8988T (cell line): ENCODE data around the gene ARRDC2.
"Not testable (repeated sequence)": the region's sequence is repeated elsewhere in the genome, so short reads cannot be mapped to it uniquely, and the experiment has no call there.

Source experiments
- DNase-seq: peaks from one replicate; pipeline ENCODE4 v3.0.0; 2011

Gene ARRDC2

GRCh38 chr19:18020212-18021085 is 12.5 kb downstream of the ARRDC2 start:
- DNase-seq: no peak

DNA sequence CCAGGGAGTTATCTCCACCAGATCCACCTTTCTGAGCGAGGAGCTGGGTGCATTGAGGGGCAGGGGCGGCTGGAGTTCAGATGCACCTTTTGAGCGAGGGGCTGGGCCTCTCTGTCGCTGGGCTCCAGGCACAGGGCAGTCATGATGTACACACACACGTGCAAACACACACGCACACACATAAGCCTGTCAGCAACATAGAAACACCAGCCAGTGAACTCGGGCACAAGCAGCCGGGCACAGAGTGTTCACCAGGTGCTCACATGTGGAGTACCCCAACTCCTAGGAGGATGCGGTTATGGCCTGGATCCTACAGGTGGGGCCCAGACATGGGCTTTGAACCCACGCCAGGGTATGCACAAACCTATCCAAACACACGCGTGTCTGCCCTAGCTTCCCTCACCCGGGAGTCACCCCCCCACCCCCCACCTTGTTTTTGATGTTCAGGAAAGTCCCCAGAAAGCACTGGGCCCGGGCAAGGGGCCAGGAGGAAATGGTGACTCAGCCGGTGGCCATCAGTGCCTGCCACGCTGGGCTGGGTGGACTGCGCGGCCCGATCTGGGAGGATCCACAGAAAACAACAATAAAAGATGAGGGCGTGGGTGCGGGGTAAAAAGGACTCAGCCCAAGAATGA is 13.3 kb downstream of the ARRDC2 start:
- no peak for DNase-seq

DNA sequence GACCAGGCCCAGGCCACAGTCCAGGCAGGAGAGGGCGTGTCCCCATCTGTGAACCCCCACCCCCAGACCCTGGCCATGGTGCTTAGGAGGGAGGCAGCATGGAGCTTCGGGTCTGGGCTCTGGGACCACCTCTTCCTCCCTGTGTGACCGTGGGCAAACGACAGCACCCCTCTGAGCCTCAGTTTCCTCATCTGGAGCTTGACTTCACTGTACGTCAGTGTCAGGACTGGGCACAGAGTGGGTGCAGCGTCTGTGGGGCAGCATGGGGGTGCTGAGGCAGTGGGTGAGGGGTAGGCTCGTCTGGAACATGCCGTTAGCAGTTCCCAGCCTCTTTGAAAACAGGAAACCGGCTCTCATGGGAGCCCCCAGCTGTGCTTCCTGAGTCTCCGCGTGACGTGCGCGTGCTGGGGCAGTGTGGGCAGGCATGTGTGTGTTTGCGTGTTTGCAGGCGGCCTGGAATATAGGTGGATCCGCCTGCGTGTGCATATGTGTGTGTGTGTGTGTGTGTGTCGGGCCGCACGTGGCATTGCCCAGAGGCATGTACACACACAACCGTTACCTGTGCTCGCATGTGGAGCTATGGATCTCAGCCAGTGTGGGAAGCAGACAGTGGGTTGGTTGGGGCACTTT is 15.8 kb downstream of the ARRDC2 start:
- no peak for DNase-seq

DNA sequence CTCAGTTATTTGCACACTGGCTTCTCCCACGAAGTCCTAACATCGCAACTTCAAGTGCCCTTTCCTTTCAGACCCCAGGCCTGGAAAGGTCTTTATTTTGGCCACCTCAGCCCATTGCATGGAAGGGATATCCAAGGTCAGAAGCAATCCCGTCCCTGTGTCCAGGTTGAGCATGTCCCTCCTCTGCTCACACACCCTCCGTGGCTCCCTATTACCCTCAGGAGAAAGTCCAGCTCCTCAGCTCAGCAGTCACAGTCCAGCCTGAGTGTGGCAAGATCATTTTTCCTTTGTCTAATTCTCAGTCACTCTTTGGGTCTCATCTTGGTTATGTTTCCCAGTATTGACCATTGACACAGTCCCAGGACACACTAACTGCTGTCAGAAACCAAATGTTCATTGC is 19.2 kb downstream of the ARRDC2 start:
- DNase-seq: no peak

DNA sequence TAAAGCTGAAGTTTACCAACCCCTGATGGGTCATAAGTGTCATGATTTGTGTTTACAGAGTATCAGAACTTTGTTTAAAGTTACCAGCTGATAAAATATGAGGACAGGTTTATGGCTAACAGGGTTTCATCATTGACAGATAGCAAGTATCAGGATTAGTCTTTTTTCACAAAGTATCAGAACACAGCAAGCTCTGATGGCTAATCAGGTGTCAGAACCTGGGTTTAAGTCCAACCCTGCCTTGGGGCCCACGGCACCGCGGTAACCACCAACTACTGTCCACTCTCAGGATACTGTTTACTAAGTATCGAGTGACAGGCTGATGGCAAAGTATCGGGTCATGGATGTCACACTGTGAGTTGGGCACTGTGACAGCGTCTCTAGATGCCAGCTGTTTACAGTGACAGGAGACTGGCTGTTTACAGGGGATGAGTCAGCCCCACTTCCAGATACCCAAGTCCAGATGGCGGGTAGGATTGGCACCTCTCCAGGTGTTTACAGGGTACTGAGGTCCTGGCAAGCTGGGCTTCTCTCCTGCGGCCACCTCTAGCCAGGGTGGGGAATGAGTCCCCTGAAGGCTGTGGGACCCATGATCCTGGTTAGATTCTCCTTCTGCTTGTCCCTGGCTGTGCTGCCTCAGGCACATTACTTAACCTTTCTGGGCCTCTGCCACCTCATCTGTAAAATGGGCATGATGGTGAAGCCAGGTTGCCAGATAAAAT is 21.8 kb downstream of the ARRDC2 start:
- no peak for DNase-seq

DNA sequence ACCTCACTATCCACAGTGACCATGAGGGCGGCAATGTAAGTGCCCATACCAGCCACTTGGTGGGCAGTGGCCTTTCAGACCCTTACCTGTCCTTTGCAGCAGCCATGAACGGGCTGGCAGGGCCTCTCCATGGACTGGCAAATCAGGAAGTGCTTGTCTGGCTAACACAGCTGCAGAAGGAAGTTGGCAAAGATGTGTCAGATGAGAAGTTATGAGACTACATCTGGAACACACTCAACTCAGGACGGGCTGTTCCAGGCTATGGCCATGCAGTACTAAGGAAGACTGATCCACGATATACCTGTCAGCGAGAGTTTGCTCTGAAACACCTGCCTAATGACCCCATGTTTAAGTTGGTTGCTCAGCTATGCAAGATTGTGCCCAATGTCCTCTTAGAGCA is 23.4 kb downstream of the ARRDC2 start:
- DNase-seq: not testable (repeated sequence)

GRCh38 chr19:18032102-18032501 is 24.1 kb downstream of the ARRDC2 start:
- DNase-seq: not testable (repeated sequence)

- no peak for DNase-seq
Measured at GRCh38 chr19:18041054-18041453, 33.1 kb downstream of the ARRDC2 start.

DNA sequence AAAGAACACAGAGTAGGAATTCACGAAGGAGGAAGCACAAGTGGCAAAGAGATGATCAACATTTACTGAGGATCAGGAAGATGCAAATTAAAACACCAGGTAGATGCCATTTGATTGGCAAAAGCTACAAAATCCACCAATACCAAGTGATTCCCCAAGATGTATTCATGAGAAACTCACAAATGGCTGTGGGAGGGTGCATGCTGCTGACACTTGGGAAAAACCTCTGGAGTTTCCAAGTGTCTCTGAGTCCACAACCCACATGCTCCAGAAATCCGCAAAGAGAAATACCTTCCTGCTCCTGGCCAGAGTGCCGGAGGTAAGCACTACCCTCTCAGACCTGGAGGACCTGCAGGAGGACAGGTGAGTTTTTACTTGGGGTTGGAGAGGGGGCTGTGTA is 35.7 kb downstream of the ARRDC2 start:
- DNase-seq: no peak

GRCh38 chr19:18044825-18045304 is 36.9 kb downstream of the ARRDC2 start:
- DNase-seq: peak; percentile 11

GRCh38 chr19:18045307-18046050 is 37.5 kb downstream of the ARRDC2 start:
- no peak for DNase-seq

DNA sequence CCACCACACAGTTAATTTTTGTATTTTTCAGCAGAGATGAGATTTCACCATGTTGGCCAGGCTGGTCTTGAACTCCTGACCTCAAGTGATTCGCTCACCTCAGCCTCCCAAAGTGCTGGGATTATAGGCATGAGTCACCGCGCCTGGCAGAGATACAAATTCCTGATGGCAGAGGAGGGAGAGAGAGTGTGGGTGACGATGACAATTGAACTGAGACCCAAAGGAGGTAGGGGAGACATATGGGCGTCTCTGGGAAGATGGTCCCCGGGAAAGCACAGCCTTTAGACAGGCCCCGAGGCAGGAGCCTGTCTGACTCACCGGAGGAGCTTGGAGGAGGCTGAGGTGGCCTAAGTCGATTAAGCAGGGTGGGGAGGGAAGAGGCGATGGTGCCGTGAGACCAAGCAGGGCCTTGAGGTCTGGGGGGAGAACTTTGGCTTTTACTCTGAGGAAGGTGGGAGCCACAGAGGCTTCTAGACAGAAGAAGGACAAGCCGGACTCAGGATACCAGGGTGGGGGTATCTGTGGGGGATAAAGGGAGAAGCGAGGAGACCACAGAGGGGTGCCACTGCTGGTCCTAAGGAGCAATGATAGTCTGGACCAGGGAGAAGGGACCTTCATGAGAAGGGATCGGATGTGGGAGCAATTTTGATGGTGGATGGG is 38.2 kb downstream of the ARRDC2 start:
- no peak for DNase-seq

DNA sequence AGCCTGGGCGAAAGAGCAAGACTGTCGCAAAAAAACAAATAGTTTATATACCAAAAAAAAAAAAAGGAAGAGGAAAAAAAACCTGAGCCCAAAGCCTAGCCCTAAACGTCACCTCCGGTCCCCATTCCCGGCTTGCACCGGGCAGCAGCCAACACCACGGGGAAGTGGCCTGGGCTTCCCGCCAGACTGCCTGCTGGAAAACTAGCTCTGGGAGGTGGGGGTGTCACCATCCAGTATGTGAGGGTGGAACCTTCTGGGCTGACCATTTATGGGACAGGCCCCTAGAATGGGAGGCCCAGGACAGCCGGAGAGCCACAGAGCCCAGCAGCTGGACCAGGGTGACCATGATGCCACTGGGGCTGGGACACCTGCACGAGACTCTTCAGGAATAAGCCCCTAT is 41.4 kb downstream of the ARRDC2 start:
- no peak for DNase-seq

- no peak for DNase-seq
Measured at GRCh38 chr19:18051887-18052286, 43.9 kb downstream of the ARRDC2 start.

- DNase-seq: no peak
Measured at GRCh38 chr19:18053576-18054219, 45.7 kb downstream of the ARRDC2 start.

- DNase-seq: no peak
Measured at GRCh38 chr19:18055967-18056366, 48.0 kb downstream of the ARRDC2 start.

DNA sequence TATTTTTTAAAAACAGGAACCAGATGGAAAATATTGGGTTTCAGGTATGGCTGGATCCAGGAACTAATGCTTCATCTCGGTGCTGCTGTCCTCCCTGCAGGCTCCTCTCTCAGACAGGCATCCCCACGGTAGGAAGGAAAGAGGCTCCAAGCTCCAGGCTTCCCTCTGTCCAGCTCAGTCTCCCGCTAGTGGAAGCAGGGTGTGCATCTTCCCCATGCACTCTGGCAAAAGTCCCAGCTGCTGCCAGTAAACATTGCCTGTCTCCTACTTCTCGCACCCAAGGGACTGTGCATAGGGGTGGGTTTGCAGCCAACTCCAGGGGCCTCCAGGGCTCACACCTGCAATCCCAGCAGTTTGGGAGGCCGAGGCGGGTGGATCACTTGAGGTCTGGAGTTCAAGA is 49.6 kb downstream of the ARRDC2 start:
- no peak for DNase-seq

- DNase-seq: peak; percentile 79
Measured at GRCh38 chr19:18058208-18059009, 50.4 kb downstream of the ARRDC2 start.

DNA sequence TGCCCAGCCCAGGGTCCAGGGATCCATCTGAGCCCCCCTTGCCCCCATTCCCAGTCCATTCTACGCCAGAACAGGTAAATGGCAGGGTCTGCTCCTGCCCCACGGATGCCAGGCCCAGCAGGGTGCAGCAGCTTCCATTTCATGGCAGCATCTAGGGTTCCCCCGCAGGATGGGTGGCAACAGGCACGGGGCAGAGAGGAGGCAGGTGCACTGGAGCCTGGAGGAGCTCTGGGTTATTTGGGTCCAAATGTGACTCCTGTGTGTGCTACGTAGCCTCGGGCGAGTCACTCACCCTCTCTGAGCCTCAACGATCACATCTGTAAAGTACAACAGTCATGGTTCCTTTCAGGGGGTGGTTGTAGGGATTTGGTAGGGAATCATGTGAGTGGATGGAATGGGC is 51.3 kb downstream of the ARRDC2 start:
- DNase-seq: no peak

- no peak for DNase-seq
Measured at GRCh38 chr19:18059902-18060301, 51.9 kb downstream of the ARRDC2 start.
